ENCODE measurements around the gene WASF2.

WASF2 gene

GRCh38 chr1:27372022-27372807 is 117.8 kb downstream of the WASF2 start:
- DNase-seq: no peak

GRCh38 chr1:27368869-27369582 is 120.9 kb downstream of the WASF2 start:
- no peak for DNase-seq

GRCh38 chr1:27367160-27367650 is 122.8 kb downstream of the WASF2 start:
- DNase-seq: no peak

- DNase-seq: peak; percentile 38
Observed at GRCh38 chr1:27366411-27367159, 123.4 kb downstream of the WASF2 start, which contains the start of gene MAP3K6. Gene MAP3K6 (minus strand): TSS chr1:27366961. CDS start chr1:27366597, 364 bp downstream.

GRCh38 chr1:27366113-27366410 is 123.9 kb downstream of the WASF2 start:
- DNase-seq: peak; percentile 72

- DNase-seq: peak; percentile 82
Observed at GRCh38 chr1:27365372-27366112, 124.4 kb downstream of the WASF2 start.

- DNase-seq: no peak
Observed at GRCh38 chr1:27364696-27365371, 125.1 kb downstream of the WASF2 start.

- DNase-seq: no peak
Observed at GRCh38 chr1:27363766-27364695, 125.9 kb downstream of the WASF2 start.

- DNase-seq: no peak
Observed at GRCh38 chr1:27361553-27361952, 128.4 kb downstream of the WASF2 start.

- DNase-seq: no peak
Observed at GRCh38 chr1:27361044-27361402, 128.9 kb downstream of the WASF2 start.

GRCh38 chr1:27360159-27361043 is 129.6 kb downstream of the WASF2 start:
- peak; percentile 67 for DNase-seq

- no peak for DNase-seq
Observed at GRCh38 chr1:27359822-27360158, 130.2 kb downstream of the WASF2 start.

- DNase-seq: no peak
Observed at GRCh38 chr1:27358928-27359313, 131.0 kb downstream of the WASF2 start.

GRCh38 chr1:27358038-27358927 is 131.7 kb downstream of the WASF2 start:
- no peak for DNase-seq

- DNase-seq: peak; percentile 85
Observed at GRCh38 chr1:27357281-27358037, 132.5 kb downstream of the WASF2 start.

GRCh38 chr1:27356619-27357280 is 133.2 kb downstream of the WASF2 start:
- peak; percentile 63 for DNase-seq

- DNase-seq: no peak
Observed at GRCh38 chr1:27356277-27356618, 133.7 kb downstream of the WASF2 start.

- no peak for DNase-seq
Observed at GRCh38 chr1:27355683-27356082, 134.3 kb downstream of the WASF2 start.
